CD4-positive, alpha-beta T cell (primary cell): Measurements from ENCODE around the gene MAS1. TPM values are rescaled to one million over a fixed set of nuclear protein-coding genes. Genes with fewer than 3 reads are reported as not detected.

ENCODE experiments used
- ATAC-seq: fragments of 200-7000 bp; cut with Tn5 transposase; one replicate; pipeline ENCODE4 v1.10.0; 2022; ENCODE audit warnings: mild to moderate bottlenecking; ENCODE audit not compliant: poor library complexity
- CTCF ChIA-PET: fragments of 350-600 bp; sonication (Branson Sonifier 250); formaldehyde crosslinking; loops from one replicate; lab custom pipeline; 2021; ENCODE audit warnings: antibody characterized with exemption, inconsistent platforms; lab: Charles Lee
- POLR2A ChIA-PET: fragments of 350-600 bp; sonication (Branson Sonifier 250); formaldehyde crosslinking; loops from one replicate; lab custom pipeline; 2021; ENCODE audit warnings: antibody characterized with exemption, inconsistent platforms; lab: Charles Lee
- DNase-seq, 14 experiments: peaks; one replicate each; pipeline ENCODE4 v3.0.0-alpha.2; 2013 to 2020; ENCODE audit warnings: mixed read lengths in 2 of 14
- H3K27ac ChIP-seq, 2 donors: one replicate each; pipeline versions ENCODE4 v1.5.1 to v1.7.0; 2013; ENCODE audit warnings: low read length in 2 of 2, low read depth in 1 of 2, mild to moderate bottlenecking in 1 of 2
- H3K27me3 ChIP-seq, 2 experiments: 1 replicate in 1 of 2; 2 replicates in 1 of 2; pipeline versions ENCODE4 v1.6.1 to v1.7.0; 2013; ENCODE audit warnings: low read length in 2 of 2, control low read depth in 1 of 2, mild to moderate bottlenecking in 1 of 2, moderate library complexity in 1 of 2; ENCODE audit not compliant: insufficient read depth in 2 of 2, control insufficient read depth in 1 of 2
- H3K36me3 ChIP-seq: one replicate; pipeline ENCODE4 v1.6.1; 2013; ENCODE audit warnings: low read length, control low read depth; ENCODE audit not compliant: insufficient read depth
- H3K4me1 ChIP-seq: one replicate; pipeline ENCODE4 v1.6.1; 2013; ENCODE audit warnings: low read length, control low read depth; ENCODE audit not compliant: insufficient read depth
- H3K4me3 ChIP-seq: one replicate; pipeline ENCODE4 v1.5.1; 2013; ENCODE audit warnings: mild to moderate bottlenecking, low read length, moderate library complexity
- H3K9me3 ChIP-seq, 2 experiments: 1 replicate in 1 of 2; 2 replicates in 1 of 2; pipeline versions ENCODE4 v1.6.1 to v1.7.0; 2013; ENCODE audit warnings: low read length in 2 of 2, mild to moderate bottlenecking in 2 of 2, control low read depth in 1 of 2, moderate library complexity in 1 of 2; ENCODE audit not compliant: control insufficient read depth in 1 of 2, insufficient read depth in 1 of 2
- H3K27ac Mint-ChIP-seq: one replicate; pipeline ENCODE4 v1.8.0; 2020; ENCODE audit warnings: mixed read lengths
- H3K27me3 Mint-ChIP-seq: one replicate; pipeline ENCODE4 v1.8.0; 2021; ENCODE audit warnings: mixed read lengths
- H3K36me3 Mint-ChIP-seq: one replicate; pipeline ENCODE4 v1.8.0; 2021; ENCODE audit warnings: low read depth, mixed read lengths
- H3K4me1 Mint-ChIP-seq: one replicate; pipeline ENCODE4 v1.8.0; 2021; ENCODE audit warnings: low read depth, mixed read lengths
- H3K4me3 Mint-ChIP-seq: one replicate; pipeline ENCODE4 v1.8.0; 2020; ENCODE audit warnings: mild to moderate bottlenecking, mixed read lengths
- H3K9me3 Mint-ChIP-seq: one replicate; pipeline ENCODE4 v1.8.0; 2020; ENCODE audit warnings: mixed read lengths
- CTCF ChIP-seq: fragments of 200-600 bp; IDR thresholded peaks from one replicate; pipeline ENCODE4 v1.8.0; 2022; ENCODE audit warnings: antibody characterized with exemption, mild to moderate bottlenecking
- intact Hi-C, 2 experiments: fragments of 100-400 bp; cut with DNase I in 1 of 2; cut with micrococcal nuclease in 1 of 2; formaldehyde crosslinking; loops; one replicate each; pipeline versions ENCODE4 v1.15.1 to v1.9.0; 2023 to 2025; cut with DNase I, micrococcal nuclease
- total RNA-seq, 174 experiments: library from RNA in 2 of 174; stranded (reverse) in 2 of 174; gene quantifications; one replicate each; pipeline ENCODE4 v1.2.3 and lab custom pipeline; 2021 to 2026

MAS1 gene
- total RNA-seq, 2 experiments from 2014 or later, result not detected

- H3K27ac ChIP-seq, result no peak overlapping the region
- POLR2A ChIA-PET, result interaction anchor here (0.6 kb wide), 1 partner anchor 986 kb away, joined by 3 read pairs; no protein-coding TSS in a partner anchor
- no peaks in the 10 kb centered on the region for H3K9me3 ChIP-seq
- H3K36me3 Mint-ChIP-seq, result no peaks in the 10 kb centered on the region
- H3K27me3 ChIP-seq, result no peaks in the 10 kb centered on the region
- DNase-seq (no peak), ATAC-seq (no peak)
- no peak overlapping the region for H3K4me3 Mint-ChIP-seq
- peaks cover 17% of the 10 kb centered on the region for H3K4me1 ChIP-seq
- H3K4me1 Mint-ChIP-seq, result peaks cover 22% of the 10 kb centered on the region
- H3K27ac Mint-ChIP-seq, result no peak overlapping the region
- H3K36me3 ChIP-seq, result no peaks in the 10 kb centered on the region
- CTCF ChIA-PET, result no interaction called here
- H3K27me3 Mint-ChIP-seq, result no peaks in the 10 kb centered on the region
- intact Hi-C loops, result no loop called here
- no peak overlapping the region for H3K4me3 ChIP-seq
- no peaks in the 10 kb centered on the region for H3K9me3 Mint-ChIP-seq
- TF ChIP-seq CTCF, result no peak
These were observed 42.3 kb downstream of the MAS1 start for GRCh38 chr6:159933077-159933476.

- Histone ChIP-seq H3K27ac (no peak overlapping the region), H3K27me3 (no peaks in the 10 kb centered on the region), H3K9me3 (no peaks in the 10 kb centered on the region), H3K4me1 (peaks cover 17% of the 10 kb centered on the region), H3K36me3 (no peaks in the 10 kb centered on the region), H3K4me3 (no peak overlapping the region)
- Mint-ChIP-seq H3K4me3 (no peak overlapping the region), H3K4me1 (peaks cover 22% of the 10 kb centered on the region), H3K27ac (no peak overlapping the region), H3K36me3 (no peaks in the 10 kb centered on the region), H3K27me3 (peaks cover 5% of the 10 kb centered on the region), H3K9me3 (no peaks in the 10 kb centered on the region)
- no peak for DNase-seq
- no peak for ATAC-seq
- ChIA-PET CTCF (no interaction called here), POLR2A (no interaction called here)
- intact Hi-C loops, result no loop called here
- no peak for TF ChIP-seq CTCF
These were observed 43.4 kb downstream of the MAS1 start for GRCh38 chr6:159934181-159934580.

GRCh38 chr6:159935065-159935464 lies 44.3 kb downstream of the MAS1 start:
- Mint-ChIP-seq H3K36me3 (no peaks in the 10 kb centered on the region), H3K27ac (no peak overlapping the region), H3K4me1 (peaks cover 13% of the 10 kb centered on the region), H3K9me3 (no peaks in the 10 kb centered on the region), H3K4me3 (no peak overlapping the region), H3K27me3 (peaks cover 5% of the 10 kb centered on the region)
- CTCF ChIA-PET, result no interaction called here
- no peak for ATAC-seq
- no peak overlapping the region for H3K27ac ChIP-seq
- TF ChIP-seq CTCF, result no peak
- H3K4me1 ChIP-seq, result peaks cover 9% of the 10 kb centered on the region
- POLR2A ChIA-PET, result no interaction called here
- no peaks in the 10 kb centered on the region for H3K36me3 ChIP-seq
- no peaks in the 10 kb centered on the region for H3K9me3 ChIP-seq
- no peak overlapping the region for H3K4me3 ChIP-seq
- H3K27me3 ChIP-seq, result no peaks in the 10 kb centered on the region
- intact Hi-C loops, result no loop called here
- DNase-seq, result no peak
